HG02623 (cell line): ENCODE data around the gene KIF6.

Experiments
- ATAC-seq: cut with Tn5 transposase; IDR thresholded peaks from one replicate; pipeline ENCODE4 v1.9.1; 2021; ENCODE audit warnings: moderate library complexity; ENCODE audit not compliant: unreplicated experiment

Gene KIF6

DNA sequence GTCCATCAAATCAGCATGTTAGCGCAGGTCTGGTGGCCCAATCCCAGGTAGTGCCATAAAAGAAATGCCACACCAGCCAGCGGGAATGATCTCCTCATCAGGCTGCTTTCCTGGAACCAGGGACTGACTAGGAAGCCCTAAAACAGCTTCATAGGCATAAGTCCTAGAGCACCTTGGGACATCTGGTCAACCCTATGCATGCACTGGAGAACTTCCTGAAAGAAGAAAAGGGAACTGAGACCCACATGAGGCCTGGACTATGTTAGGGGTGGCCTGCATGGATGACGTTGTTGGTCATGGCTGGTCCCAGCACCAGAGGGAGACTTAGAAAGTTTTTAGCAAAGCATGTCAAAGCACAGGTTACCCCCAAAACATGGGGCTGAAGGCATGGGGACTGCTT lies 395.2 kb downstream of the KIF6 start:
- peak; percentile 70 for ATAC-seq

- no peak for ATAC-seq
Measured at GRCh38 chr6:39328066-39328465, 397.1 kb downstream of the KIF6 start.

GRCh38 chr6:39327507-39327906 lies 397.7 kb downstream of the KIF6 start:
- no peak for ATAC-seq

DNA sequence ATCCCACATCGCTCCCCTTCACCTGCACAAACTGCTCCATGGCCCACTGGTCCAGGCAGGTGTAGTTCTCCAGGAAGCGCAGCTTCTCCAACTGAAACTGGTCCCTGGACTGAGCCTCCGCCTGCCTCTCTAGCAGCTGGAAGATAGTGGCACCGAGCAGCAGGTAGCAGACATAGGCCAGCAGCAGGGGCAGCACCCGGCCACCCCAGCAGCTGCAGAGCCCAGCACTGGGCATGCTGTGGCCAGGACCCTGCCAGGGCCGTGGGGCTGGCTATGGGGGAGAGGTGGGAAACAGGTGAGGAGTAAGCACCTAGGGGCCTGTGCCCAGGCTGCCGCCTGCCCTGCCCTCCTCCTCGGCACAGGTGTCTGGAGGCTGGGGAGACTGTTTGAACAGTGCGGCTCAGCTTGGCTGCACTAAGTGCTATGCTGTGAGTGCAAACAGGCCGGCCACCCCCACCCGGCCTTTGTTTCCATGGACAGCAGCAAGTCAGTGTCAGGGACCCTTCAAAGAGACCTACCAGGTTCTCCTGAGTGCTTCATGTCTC lies 402.8 kb downstream of the KIF6 start, which contains the start of gene KCNK16:
Gene KCNK16 (minus strand): TSS at position 397 of the 545 bp plus-strand sequence. CDS start 162 bp downstream, at position 235.
- no peak for ATAC-seq

DNA sequence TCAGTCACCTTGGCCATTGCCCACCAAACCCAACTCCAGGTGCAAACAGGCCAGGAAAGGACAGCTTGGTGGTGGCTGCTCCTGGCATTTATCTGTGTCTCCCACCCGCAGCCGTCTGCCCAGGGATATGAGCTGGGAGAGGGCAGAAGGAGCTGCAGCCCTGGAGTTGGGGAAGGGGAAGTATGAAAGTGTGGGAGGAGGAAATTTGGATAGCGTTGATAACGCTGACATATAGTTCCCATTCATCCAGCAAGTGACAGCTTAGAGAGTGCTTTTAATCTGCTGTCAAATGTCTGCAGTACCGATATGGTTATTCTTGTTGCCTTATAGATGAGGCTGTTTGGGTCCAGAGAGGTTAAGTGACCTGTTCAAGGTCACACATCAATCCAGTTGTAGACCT lies 403.4 kb downstream of the KIF6 start:
- no peak for ATAC-seq

DNA sequence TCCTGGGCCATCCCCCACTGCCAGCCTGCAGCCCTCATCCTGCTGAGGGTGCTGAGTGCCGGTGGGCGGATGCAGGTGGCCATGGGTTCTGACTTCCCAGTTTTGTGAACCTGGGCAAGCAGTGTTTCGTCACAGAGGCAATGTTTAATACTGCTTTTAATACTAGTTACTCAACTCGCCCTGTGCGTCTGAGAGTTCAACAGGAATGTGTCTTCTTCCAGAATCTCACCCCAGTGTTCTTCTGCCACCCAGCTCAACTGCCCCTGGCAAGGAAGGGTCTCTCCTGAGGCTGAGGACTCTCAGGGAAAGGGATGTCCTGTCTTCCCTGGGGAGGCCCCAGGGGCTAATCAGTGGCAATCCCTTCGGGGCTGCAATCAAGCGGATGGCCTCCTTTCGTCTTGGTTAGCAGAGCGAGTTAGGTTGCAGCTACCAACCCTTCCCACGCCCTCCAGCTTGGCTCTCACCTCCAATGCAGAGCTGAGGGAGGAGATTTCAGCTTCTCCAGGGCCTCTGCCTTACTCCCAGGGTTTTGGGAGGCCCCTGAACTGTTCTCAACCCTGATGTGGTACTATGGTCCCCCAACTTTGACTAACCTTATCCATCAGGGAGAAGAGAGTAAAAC lies 404.7 kb downstream of the KIF6 start:
- ATAC-seq: no peak

DNA sequence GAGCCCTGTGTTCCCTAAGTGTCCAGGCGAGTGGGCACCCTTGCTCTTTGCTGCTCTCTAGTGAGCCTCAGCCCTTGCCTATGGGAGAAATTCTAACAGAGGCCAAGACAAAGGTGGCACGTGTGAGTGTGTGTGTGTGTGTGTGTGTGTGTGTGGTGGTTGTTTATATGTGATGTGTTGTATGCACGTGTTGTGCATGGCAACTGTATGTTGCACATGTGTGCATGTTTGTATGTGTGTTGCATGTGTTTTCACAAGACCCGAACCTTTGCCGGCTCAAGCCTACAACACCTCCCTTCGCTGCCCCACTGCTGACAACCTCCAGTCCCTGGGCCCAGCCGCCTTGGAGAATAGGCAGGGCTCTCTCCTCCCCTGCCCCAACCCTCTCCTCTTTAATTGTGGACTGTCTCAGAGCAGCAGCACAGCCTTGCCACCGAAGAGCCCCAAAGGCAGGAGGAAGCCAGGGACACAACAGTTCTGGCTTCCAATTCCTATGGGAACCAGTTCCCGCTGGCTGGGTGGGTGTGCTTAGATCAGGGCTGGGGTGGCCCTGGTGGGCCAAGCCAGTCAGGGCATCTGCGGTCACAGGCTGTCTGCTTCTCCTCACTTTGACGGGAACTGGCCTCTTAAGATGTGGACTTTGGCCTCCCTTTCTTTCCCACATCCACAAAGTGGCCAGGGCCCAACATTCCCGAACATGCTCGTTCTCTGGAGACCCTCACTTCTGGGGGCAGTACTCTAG lies 405.4 kb downstream of the KIF6 start:
- ATAC-seq: no peak

GRCh38 chr6:39317256-39317655 lies 408.0 kb downstream of the KIF6 start:
- no peak for ATAC-seq

DNA sequence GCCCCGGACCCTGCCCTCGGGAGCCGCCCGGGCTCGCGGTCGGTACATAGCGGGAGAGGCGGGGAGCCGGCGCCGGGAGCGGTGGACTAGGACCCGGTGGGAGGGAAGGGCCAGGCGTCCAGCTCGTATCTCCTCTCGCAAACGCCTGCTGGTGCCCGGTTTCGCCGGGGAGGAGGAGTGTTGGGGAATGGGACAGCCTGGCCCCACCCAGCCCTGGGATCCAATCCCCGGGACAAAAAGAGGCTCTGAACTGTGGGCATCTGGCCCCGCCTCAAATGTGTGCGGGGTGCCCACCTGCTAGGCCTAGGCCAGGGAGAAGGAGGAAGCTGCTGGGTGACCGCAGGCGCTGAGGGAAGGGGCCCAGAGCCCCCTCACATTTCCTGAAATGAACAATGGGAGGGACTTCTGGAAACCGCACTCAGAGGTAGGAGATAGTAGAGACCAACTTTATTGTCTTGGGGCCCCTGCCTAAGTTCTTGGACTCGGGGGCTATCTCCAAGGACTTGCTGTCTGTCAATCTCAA lies 410.9 kb downstream of the KIF6 start, which contains the start of gene KCNK17:
Gene KCNK17 (minus strand): TSS at position 147 of the 523 bp plus-strand sequence. CDS start 99 bp downstream, at position 48.
- no peak for ATAC-seq

DNA sequence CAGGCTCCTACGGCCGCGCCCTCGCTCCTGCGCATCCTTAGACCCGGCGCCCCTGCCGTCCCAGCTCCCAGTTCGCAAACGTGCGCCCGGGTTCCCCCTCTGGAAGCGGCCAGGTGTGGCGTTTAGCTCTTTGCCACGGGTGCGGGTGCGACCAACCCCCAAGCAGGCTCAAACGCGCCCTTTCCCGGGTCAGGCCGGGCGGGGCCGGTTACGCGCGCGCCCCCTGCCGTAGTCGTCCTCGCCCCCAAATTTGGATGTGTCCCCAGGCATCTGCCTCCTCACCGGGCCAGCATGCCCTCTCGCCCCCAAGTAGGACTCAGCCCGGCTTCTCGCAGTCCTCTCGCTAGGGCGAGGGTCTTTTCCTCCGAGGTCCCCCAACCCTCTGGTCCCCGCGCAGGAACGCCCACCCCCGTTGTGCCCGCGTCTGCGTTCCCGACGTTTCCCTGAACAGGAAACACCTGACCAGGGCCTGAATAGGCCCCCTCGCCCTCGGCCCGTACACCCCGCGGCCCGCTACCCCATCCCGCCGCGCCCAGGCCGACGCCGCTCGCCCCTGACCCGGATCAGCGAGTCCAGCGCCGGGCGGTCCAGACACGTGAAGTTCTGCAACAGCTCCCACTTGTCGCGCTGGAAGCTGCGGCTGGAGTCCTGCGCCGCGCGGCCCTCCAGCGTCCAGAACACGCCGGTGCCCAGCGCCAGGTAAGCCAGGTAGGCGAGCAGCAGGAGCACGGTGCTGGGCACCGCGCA lies 411.5 kb downstream of the KIF6 start:
- no peak for ATAC-seq

GRCh38 chr6:39312912-39313525 lies 412.2 kb downstream of the KIF6 start:
- ATAC-seq: no peak

DNA sequence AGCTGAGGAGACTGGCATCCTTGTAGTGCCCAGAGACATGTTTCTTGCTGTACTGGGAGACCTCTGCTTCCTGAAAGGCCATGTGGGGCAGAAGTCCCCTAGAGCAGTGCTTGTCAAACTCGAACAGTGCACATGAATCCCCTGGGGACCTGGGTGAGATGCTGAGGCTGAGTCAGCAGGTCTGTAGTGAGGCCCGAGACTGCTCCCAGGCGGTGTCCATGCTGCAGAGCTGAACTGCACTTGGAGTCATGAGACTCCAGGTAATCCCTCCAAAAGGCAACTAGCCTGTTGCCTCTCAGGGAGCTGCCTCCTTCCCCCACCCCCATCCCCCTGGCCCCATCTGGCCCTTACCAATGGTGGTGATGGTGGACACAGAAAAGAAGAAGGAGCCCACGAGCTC lies 414.7 kb downstream of the KIF6 start:
- no peak for ATAC-seq

- no peak for ATAC-seq
Measured at GRCh38 chr6:39309942-39310531, 415.2 kb downstream of the KIF6 start.

DNA sequence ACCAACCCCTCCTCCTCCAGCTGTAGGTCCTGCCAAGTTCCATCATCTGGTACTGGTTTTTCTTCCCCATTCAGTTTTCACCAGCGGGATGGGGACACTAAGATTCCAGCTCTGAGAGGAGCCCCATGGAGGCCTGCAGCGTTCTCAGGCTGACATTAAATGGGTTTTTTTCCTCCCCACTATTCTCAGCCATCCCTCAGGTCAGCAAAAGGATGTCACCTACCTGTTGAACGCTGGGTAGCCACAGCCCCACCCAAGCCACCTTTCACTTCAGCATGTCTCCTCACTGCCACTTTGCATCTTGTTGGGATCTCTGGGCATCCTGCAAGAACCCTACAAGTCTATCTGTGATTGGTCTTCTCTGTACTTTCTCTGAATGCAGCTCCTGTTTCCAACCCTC lies 417.7 kb downstream of the KIF6 start:
- ATAC-seq: no peak

DNA sequence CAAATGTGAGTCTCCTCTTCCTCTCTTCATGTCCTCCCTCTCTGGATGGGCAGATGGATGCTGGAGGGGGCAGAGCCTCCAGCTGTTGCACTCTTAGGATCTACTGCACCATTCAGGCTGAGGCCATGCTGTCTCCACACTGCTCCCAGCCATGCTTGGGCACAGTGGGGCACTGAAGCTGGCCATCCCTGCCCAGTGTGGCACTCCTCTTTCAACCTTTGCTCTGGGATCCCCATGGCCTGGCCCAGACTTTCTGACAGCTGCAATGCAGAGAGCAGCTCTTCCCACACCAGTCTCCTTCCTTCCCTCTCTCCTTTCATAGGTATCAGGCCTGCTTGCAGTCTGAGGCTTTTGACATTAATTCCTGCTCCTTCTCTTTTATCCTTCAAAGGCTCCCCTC lies 420.3 kb downstream of the KIF6 start:
- no peak for ATAC-seq

- ATAC-seq: no peak
Measured at GRCh38 chr6:39303425-39304153, 421.6 kb downstream of the KIF6 start.

GRCh38 chr6:39302669-39303424 lies 422.4 kb downstream of the KIF6 start:
- ATAC-seq: peak; percentile 88

DNA sequence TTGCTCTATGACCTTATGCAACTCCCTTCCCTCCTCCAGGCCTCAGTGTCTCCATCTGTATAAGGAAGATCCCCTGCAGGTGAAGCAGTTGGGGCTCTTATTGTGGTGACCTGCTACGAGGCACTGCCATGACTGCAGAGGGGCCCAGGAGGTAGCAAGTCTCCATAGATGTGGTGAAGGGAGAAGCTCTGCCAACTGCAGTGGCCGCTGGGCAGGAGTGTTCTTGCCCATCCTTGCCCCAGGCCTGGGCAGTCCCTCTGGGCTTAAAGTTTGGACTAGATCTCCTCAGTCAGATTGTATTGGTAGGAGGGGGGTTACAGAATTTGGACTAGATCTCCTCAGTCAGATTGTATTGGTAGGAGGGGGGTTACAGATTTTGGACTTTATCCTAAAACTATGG lies 423.2 kb downstream of the KIF6 start:
- ATAC-seq: no peak

DNA sequence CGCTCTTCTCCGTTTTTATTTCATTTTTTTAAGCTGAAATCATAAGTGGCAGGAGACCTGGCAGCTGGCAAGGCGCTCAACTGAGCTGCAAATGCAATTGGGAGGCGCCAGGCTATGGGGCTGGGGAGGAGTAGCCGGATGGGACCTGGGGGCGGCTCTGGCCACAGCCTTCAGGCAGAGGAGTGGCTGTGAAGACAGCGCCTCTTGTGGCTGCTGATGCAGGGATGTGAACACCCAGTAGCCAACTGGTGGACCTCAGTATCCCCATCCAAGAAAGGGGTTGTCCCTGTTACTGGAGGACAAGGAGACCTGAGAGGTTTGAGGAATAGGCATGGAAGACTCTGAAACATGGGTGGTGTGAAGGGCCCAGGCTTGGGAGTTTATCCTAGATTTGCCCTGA lies 423.6 kb downstream of the KIF6 start:
- no peak for ATAC-seq
